NCI-H82 treated with DMSO at 0.1 percent for 48 hours (cell line): Measurements from ENCODE around the gene FRYL.
A peak's percentile ranks its signal among the peaks of the same experiment; 100 is the strongest.
"Not testable (repeated sequence)": the region's sequence is repeated elsewhere in the genome, so short reads cannot be mapped to it uniquely, and the experiment has no call there.

ENCODE experiments used
- DNase-seq: peaks from one replicate; lab custom pipeline; 2025; ENCODE audit not compliant: unreplicated experiment; lab: John Stamatoyannopoulos, UW

Gene FRYL

GRCh38 chr4:48699475-48699874, 80.6 kb downstream of the FRYL start:
- DNase-seq = no peak

GRCh38 chr4:48698029-48698971, 81.8 kb downstream of the FRYL start:
- DNase-seq = no peak

GRCh38 chr4:48697516-48697915, 82.6 kb downstream of the FRYL start:
- not testable (repeated sequence) for DNase-seq

- no peak for DNase-seq
Measured at GRCh38 chr4:48694824-48695223, 85.3 kb downstream of the FRYL start.

- DNase-seq = no peak
Measured at GRCh38 chr4:48693856-48694574, 86.1 kb downstream of the FRYL start.

GRCh38 chr4:48692897-48693296, 87.2 kb downstream of the FRYL start:
- DNase-seq = no peak

- DNase-seq = no peak
Measured at GRCh38 chr4:48692044-48692443, 88.0 kb downstream of the FRYL start.

GRCh38 chr4:48688953-48689352, 91.1 kb downstream of the FRYL start:
- no peak for DNase-seq

- DNase-seq = peak; percentile 55
Measured at GRCh38 chr4:48687313-48688051, 92.6 kb downstream of the FRYL start.

- DNase-seq = no peak
Measured at GRCh38 chr4:48686369-48686768, 93.7 kb downstream of the FRYL start.

GRCh38 chr4:48683784-48684666, 96.1 kb downstream of the FRYL start:
- no peak for DNase-seq

GRCh38 chr4:48682870-48683269, 97.2 kb downstream of the FRYL start:
- not testable (repeated sequence) for DNase-seq

- no peak for DNase-seq
Measured at GRCh38 chr4:48681856-48682255, 98.2 kb downstream of the FRYL start.

- no peak for DNase-seq
Measured at GRCh38 chr4:48680848-48681568, 99.1 kb downstream of the FRYL start.

- DNase-seq = no peak
Measured at GRCh38 chr4:48673537-48673936, 106.5 kb downstream of the FRYL start.

GRCh38 chr4:48670587-48670986, 109.5 kb downstream of the FRYL start:
- no peak for DNase-seq

GRCh38 chr4:48669086-48669485, 111.0 kb downstream of the FRYL start:
- DNase-seq = no peak

- DNase-seq = no peak
Measured at GRCh38 chr4:48668254-48669017, 111.6 kb downstream of the FRYL start.

GRCh38 chr4:48667148-48667547, 112.9 kb downstream of the FRYL start:
- DNase-seq = no peak
